Activated CD4-positive, CD25-positive, alpha-beta regulatory T cell (primary cell): ENCODE results near the gene NPTX1.
"Not testable (repeated sequence)": the region's sequence is repeated elsewhere in the genome, so short reads cannot be mapped to it uniquely, and the experiment has no call there.

Source experiments
- DNase-seq, 4 experiments: peaks; one replicate each; lab custom pipeline; 2025; lab: John Stamatoyannopoulos, UW

NPTX1 gene

GRCh38 chr17:80475910-80476876 lies at the start of gene NPTX1:
Gene NPTX1, minus strand, starts transcription at chr17:80476607. Its CDS starts 161 bp downstream, at chr17:80476446.
- no peak for DNase-seq

- DNase-seq, result no peak
Measured at GRCh38 chr17:80523956-80524712, 47.7 kb upstream of the NPTX1 start.

GRCh38 chr17:80523054-80523744 lies 46.8 kb upstream of the NPTX1 start:
- no peak for DNase-seq

- DNase-seq, result no peak
Measured at GRCh38 chr17:80520810-80521455, 44.5 kb upstream of the NPTX1 start.

GRCh38 chr17:80519091-80519781 lies 42.8 kb upstream of the NPTX1 start:
- DNase-seq, result no peak

- no peak for DNase-seq
Measured at GRCh38 chr17:80518392-80518791, 42.0 kb upstream of the NPTX1 start.

- no peak for DNase-seq
Measured at GRCh38 chr17:80517641-80518040, 41.2 kb upstream of the NPTX1 start.

GRCh38 chr17:80516171-80516932 lies 39.9 kb upstream of the NPTX1 start:
- no peak for DNase-seq

GRCh38 chr17:80513892-80514291 lies 37.5 kb upstream of the NPTX1 start:
- DNase-seq, result no peak

GRCh38 chr17:80513201-80513600 lies 36.8 kb upstream of the NPTX1 start:
- no peak for DNase-seq

GRCh38 chr17:80512233-80512632 lies 35.8 kb upstream of the NPTX1 start:
- no peak for DNase-seq

GRCh38 chr17:80511222-80512180 lies 35.1 kb upstream of the NPTX1 start:
- no peak for DNase-seq

GRCh38 chr17:80510772-80511171 lies 34.4 kb upstream of the NPTX1 start:
- DNase-seq, result no peak

GRCh38 chr17:80510132-80510531 lies 33.7 kb upstream of the NPTX1 start:
- no peak for DNase-seq

- no peak for DNase-seq
Measured at GRCh38 chr17:80509311-80509710, 32.9 kb upstream of the NPTX1 start.

- DNase-seq, result no peak
Measured at GRCh38 chr17:80507965-80508364, 31.6 kb upstream of the NPTX1 start.

- DNase-seq, result not testable (repeated sequence)
Measured at GRCh38 chr17:80507177-80507576, 30.8 kb upstream of the NPTX1 start.

- no peak for DNase-seq
Measured at GRCh38 chr17:80504686-80505413, 28.4 kb upstream of the NPTX1 start.

- DNase-seq, result no peak
Measured at GRCh38 chr17:80503921-80504320, 27.5 kb upstream of the NPTX1 start.
